ENCODE measurements around the gene WFDC2.

Gene WFDC2

DNA sequence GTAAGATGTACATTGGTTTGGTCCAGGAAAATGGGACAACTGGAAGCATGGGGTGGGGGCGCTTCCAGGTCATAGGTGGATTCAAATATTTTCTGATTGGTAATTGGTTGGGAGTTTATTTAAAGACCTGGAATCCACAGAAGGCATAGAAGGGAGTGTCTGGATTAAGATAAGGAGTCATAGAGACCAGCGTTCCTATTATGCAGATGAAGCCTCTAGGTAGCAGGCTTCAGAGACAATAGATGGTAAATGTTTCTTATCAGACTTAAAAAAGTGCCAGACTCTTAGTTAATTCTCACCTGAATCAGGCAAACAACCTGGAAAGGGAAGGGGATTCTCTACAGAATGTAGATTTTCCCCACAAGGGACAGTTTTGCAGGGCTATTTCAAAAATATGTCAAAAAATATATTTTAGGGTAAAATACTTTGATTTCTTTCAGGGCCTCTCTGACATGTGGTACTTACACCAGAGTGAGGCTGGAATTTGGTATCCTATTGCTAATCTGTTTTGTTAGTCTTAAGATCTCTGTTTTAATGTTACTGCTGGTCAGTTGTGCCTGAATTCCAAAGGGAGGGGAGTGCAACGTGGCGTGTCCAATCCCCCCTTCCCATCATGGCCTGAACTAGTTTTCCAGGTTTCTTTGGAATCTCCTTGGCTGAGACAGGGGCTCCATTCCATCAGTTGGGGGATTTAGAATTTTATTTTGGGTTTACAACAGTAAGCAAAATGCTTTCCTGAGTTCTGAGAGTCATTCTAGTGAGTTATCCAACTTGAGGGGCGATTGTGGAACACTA, 28.5 kb upstream of the WFDC2 start:
- no peak overlapping the region for H3K23ac ChIP-seq (ENCODE audit: low read depth, low read length, poor library complexity)
- no peak overlapping the region for H2AFZ ChIP-seq (ENCODE audit: low read length)
- no peak overlapping the region for H3K9ac ChIP-seq (ENCODE audit: low read depth, low read length, poor library complexity)
- H3K9me3 ChIP-seq (replicated peaks in 1 of 2; ENCODE audit: control insufficient read depth in 2 of 2, insufficient read depth in 1 of 2, low read depth in 1 of 2, low read length in 2 of 2): no peaks in the 10 kb centered on the region
- H3K18ac ChIP-seq (ENCODE audit: low read length): no peak overlapping the region
- no peak overlapping the region for H3K4ac ChIP-seq (ENCODE audit: low read length)
- H3K14ac ChIP-seq (ENCODE audit: low read length): no peak overlapping the region
- H3K27me3 ChIP-seq (ENCODE audit: control insufficient read depth in 3 of 3, insufficient read depth in 3 of 3, low read depth in 1 of 3, low read length in 3 of 3): peaks cover 0 to 9% (median 0%) of the 10 kb centered on the region in 3 experiments
- H2BK15ac ChIP-seq (ENCODE audit: low read length): no peak overlapping the region
- H3K36me3 ChIP-seq (replicated peaks in 1 of 2; ENCODE audit: control insufficient read depth in 2 of 2, insufficient read depth in 2 of 2, low read length in 2 of 2): no peaks in the 10 kb centered on the region
- H3K4me2 ChIP-seq (ENCODE audit: insufficient read depth, low read length, poor library complexity, severe bottlenecking): no peak overlapping the region
- WGBS, 2 donors (ENCODE audit: extremely low coverage in 2 of 2, insufficient read length in 2 of 2, insufficient replicate concordance in 1 of 2): no CpG with 5 or more reads among the region's 5 CpGs
- H2AK5ac ChIP-seq (ENCODE audit: low read depth, low read length): no peak overlapping the region
- H2BK120ac ChIP-seq (ENCODE audit: low read depth, low read length): no peak overlapping the region
- no peaks in the 10 kb centered on the region for H3K79me1 ChIP-seq (ENCODE audit: low read depth, low read length)
- no peak overlapping the region for H3K4me3 ChIP-seq (ENCODE audit: low read length in 2 of 2)
- DNase-seq (ENCODE audit: low spot score): no peak
- no peak overlapping the region for H2BK5ac ChIP-seq (ENCODE audit: low read length)
- H4K91ac ChIP-seq (ENCODE audit: low read depth, low read length, poor library complexity): no peak overlapping the region
- no peak overlapping the region for H4K8ac ChIP-seq (ENCODE audit: low read depth, low read length)
- no peaks in the 10 kb centered on the region for H3K4me1 ChIP-seq (ENCODE audit: control insufficient read depth in 2 of 2, insufficient read depth in 1 of 2, low read depth in 1 of 2, low read length in 2 of 2)
- H2BK12ac ChIP-seq (ENCODE audit: low read length): no peak overlapping the region
- H3K27ac ChIP-seq (replicated peaks; ENCODE audit: low read length): no peak overlapping the region

DNA sequence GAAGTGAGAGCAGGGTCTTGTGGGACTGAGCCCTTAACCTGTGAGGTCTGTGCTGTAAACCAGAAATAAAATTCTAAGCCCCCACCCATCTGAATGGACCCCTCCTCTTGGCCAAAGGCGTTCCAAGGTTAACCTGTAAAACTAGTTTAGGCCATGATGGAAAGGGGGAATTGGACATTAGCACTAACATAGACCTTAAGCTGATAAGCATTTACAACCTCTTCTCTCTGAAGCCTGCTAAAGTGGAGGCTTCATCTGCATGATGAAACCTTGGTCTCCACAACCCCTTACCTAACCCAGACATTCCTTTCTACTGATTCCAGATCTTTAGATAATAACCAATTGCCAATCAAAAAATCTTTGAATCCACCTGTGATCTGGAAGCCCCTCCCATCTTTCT, 27.8 kb upstream of the WFDC2 start:
- Histone ChIP-seq H2BK15ac (ENCODE audit: low read length) (no peak overlapping the region), H3K4me2 (ENCODE audit: insufficient read depth, low read length, poor library complexity, severe bottlenecking) (no peak overlapping the region), H3K4me1 (ENCODE audit: control insufficient read depth in 2 of 2, insufficient read depth in 1 of 2, low read depth in 1 of 2, low read length in 2 of 2) (no peaks in the 10 kb centered on the region), H3K27me3 (ENCODE audit: control insufficient read depth in 3 of 3, insufficient read depth in 3 of 3, low read depth in 1 of 3, low read length in 3 of 3) (peaks cover 0 to 9% (median 0%) of the 10 kb centered on the region in 3 experiments), H3K23ac (ENCODE audit: low read depth, low read length, poor library complexity) (no peak overlapping the region), H3K18ac (ENCODE audit: low read length) (no peak overlapping the region), H3K27ac (replicated peaks; ENCODE audit: low read length) (no peak overlapping the region), H3K36me3 (replicated peaks in 1 of 2; ENCODE audit: control insufficient read depth in 2 of 2, insufficient read depth in 2 of 2, low read length in 2 of 2) (no peaks in the 10 kb centered on the region), H2BK12ac (ENCODE audit: low read length) (no peak overlapping the region), H2AK5ac (ENCODE audit: low read depth, low read length) (no peak overlapping the region), H2AFZ (ENCODE audit: low read length) (no peak overlapping the region), H2BK5ac (ENCODE audit: low read length) (no peak overlapping the region), H2BK120ac (ENCODE audit: low read depth, low read length) (no peak overlapping the region), H3K14ac (ENCODE audit: low read length) (no peak overlapping the region), H3K4ac (ENCODE audit: low read length) (no peak overlapping the region), H3K9ac (ENCODE audit: low read depth, low read length, poor library complexity) (no peak overlapping the region), H4K91ac (ENCODE audit: low read depth, low read length, poor library complexity) (no peak overlapping the region), H3K4me3 (ENCODE audit: low read length in 2 of 2) (no peak overlapping the region), H3K79me1 (ENCODE audit: low read depth, low read length) (no peaks in the 10 kb centered on the region), H4K8ac (ENCODE audit: low read depth, low read length) (no peak overlapping the region), H3K9me3 (replicated peaks in 1 of 2; ENCODE audit: control insufficient read depth in 2 of 2, insufficient read depth in 1 of 2, low read depth in 1 of 2, low read length in 2 of 2) (no peaks in the 10 kb centered on the region)
- no peak for DNase-seq (ENCODE audit: low spot score)
- no CpG with 5 or more reads among the region's 1 CpG for WGBS, 2 donors (ENCODE audit: extremely low coverage in 2 of 2, insufficient read length in 2 of 2, insufficient replicate concordance in 1 of 2)

DNA sequence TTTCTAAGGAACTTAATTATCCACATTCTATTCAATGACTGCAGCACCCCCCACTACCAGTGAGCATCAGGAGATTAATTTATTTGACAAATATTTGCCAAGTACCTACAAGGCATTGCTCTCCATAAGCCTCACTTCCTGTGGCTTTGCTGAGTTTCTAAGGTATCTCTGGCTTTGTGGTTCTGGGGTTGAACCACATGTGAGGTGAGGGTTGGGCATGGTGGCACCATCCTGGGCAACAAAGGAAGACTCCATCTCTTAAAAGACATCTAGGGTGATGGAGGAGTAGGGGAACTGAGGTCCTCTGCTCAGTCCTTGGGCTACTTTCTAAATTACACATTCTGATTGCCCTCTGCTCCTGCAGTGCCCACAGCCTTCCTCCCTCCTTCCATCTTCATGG, 25.5 kb upstream of the WFDC2 start:
- no peak overlapping the region for H2BK15ac ChIP-seq (ENCODE audit: low read length)
- no peak for DNase-seq (ENCODE audit: low spot score)
- no peak overlapping the region for H2AFZ ChIP-seq (ENCODE audit: low read length)
- H3K4me2 ChIP-seq (ENCODE audit: insufficient read depth, low read length, poor library complexity, severe bottlenecking): no peak overlapping the region
- H3K18ac ChIP-seq (ENCODE audit: low read length): no peak overlapping the region
- H3K4me3 ChIP-seq (ENCODE audit: low read length in 2 of 2): no peak overlapping the region
- H3K9me3 ChIP-seq (replicated peaks in 1 of 2; ENCODE audit: control insufficient read depth in 2 of 2, insufficient read depth in 1 of 2, low read depth in 1 of 2, low read length in 2 of 2): no peaks in the 10 kb centered on the region
- peaks cover 0 to 9% (median 0%) of the 10 kb centered on the region in 3 experiments for H3K27me3 ChIP-seq (ENCODE audit: control insufficient read depth in 3 of 3, insufficient read depth in 3 of 3, low read depth in 1 of 3, low read length in 3 of 3)
- no peak overlapping the region for H3K9ac ChIP-seq (ENCODE audit: low read depth, low read length, poor library complexity)
- no peak overlapping the region for H3K4ac ChIP-seq (ENCODE audit: low read length)
- no peak overlapping the region for H2AK5ac ChIP-seq (ENCODE audit: low read depth, low read length)
- H3K79me1 ChIP-seq (ENCODE audit: low read depth, low read length): no peaks in the 10 kb centered on the region
- no peaks in the 10 kb centered on the region for H3K36me3 ChIP-seq (replicated peaks in 1 of 2; ENCODE audit: control insufficient read depth in 2 of 2, insufficient read depth in 2 of 2, low read length in 2 of 2)
- H3K27ac ChIP-seq (replicated peaks; ENCODE audit: low read length): no peak overlapping the region
- H4K8ac ChIP-seq (ENCODE audit: low read depth, low read length): no peak overlapping the region
- H3K23ac ChIP-seq (ENCODE audit: low read depth, low read length, poor library complexity): no peak overlapping the region
- no peak overlapping the region for H2BK120ac ChIP-seq (ENCODE audit: low read depth, low read length)
- H4K91ac ChIP-seq (ENCODE audit: low read depth, low read length, poor library complexity): no peak overlapping the region
- no peak overlapping the region for H2BK12ac ChIP-seq (ENCODE audit: low read length)
- H3K4me1 ChIP-seq (ENCODE audit: control insufficient read depth in 2 of 2, insufficient read depth in 1 of 2, low read depth in 1 of 2, low read length in 2 of 2): no peaks in the 10 kb centered on the region
- no peak overlapping the region for H2BK5ac ChIP-seq (ENCODE audit: low read length)
- H3K14ac ChIP-seq (ENCODE audit: low read length): no peak overlapping the region

DNA sequence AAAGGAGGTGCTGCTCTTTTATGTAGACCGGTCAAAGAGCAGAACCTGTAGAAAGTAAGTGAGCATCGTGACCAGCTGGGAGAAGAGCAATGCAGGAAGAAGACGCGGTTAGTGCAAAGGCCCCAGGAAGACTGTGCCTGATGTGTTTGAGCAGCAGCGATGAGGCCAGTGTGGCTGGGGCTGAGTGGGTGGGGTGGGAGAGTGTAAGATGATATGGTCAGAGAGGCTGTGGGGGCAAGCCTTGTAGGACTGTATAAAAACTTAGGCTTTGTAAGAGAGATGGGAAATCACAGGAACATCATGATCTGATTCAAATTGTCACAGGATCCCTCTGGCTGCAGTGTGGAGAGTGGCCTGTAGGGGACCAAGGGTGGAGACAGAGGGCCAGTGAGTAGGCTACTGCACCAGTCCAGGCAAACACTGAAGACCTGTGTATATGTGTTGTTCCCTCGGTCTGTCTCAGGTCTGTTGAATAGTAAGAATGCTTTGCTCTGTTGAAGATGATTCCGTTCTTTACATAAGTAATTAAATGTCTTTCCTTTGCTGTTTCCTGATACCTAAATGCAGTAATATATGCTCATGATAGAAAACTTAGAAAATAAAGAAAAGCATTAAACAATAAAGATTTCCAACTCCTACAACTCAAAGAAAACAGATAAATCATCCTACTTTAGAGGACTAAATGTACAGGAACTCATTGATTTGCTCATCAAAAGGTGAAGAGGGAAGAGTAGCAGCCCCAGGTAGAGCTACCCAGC, 23.6 kb upstream of the WFDC2 start:
- Histone ChIP-seq H3K4me2 (ENCODE audit: insufficient read depth, low read length, poor library complexity, severe bottlenecking) (no peak overlapping the region), H3K4me1 (ENCODE audit: control insufficient read depth in 2 of 2, insufficient read depth in 1 of 2, low read depth in 1 of 2, low read length in 2 of 2) (peaks cover 0 to 2% of the 10 kb centered on the region in 2 donors), H2AFZ (ENCODE audit: low read length) (no peak overlapping the region), H3K27me3 (ENCODE audit: control insufficient read depth in 3 of 3, insufficient read depth in 3 of 3, low read depth in 1 of 3, low read length in 3 of 3) (peaks cover 0 to 9% (median 0%) of the 10 kb centered on the region in 3 experiments), H3K9ac (ENCODE audit: low read depth, low read length, poor library complexity) (no peak overlapping the region), H3K4me3 (ENCODE audit: low read length in 2 of 2) (no peak overlapping the region), H2AK5ac (ENCODE audit: low read depth, low read length) (no peak overlapping the region), H3K9me3 (replicated peaks in 1 of 2; ENCODE audit: control insufficient read depth in 2 of 2, insufficient read depth in 1 of 2, low read depth in 1 of 2, low read length in 2 of 2) (no peaks in the 10 kb centered on the region), H4K91ac (ENCODE audit: low read depth, low read length, poor library complexity) (no peak overlapping the region), H3K4ac (ENCODE audit: low read length) (no peak overlapping the region), H2BK15ac (ENCODE audit: low read length) (no peak overlapping the region), H3K14ac (ENCODE audit: low read length) (no peak overlapping the region), H4K8ac (ENCODE audit: low read depth, low read length) (no peak overlapping the region), H3K23ac (ENCODE audit: low read depth, low read length, poor library complexity) (no peak overlapping the region), H3K79me1 (ENCODE audit: low read depth, low read length) (no peaks in the 10 kb centered on the region), H3K36me3 (replicated peaks in 1 of 2; ENCODE audit: control insufficient read depth in 2 of 2, insufficient read depth in 2 of 2, low read length in 2 of 2) (no peaks in the 10 kb centered on the region), H3K27ac (replicated peaks; ENCODE audit: low read length) (no peak overlapping the region), H2BK5ac (ENCODE audit: low read length) (no peak overlapping the region), H2BK120ac (ENCODE audit: low read depth, low read length) (no peak overlapping the region), H3K18ac (ENCODE audit: low read length) (no peak overlapping the region), H2BK12ac (ENCODE audit: low read length) (no peak overlapping the region)
- WGBS, 2 donors (ENCODE audit: extremely low coverage in 2 of 2, insufficient read length in 2 of 2, insufficient replicate concordance in 1 of 2): no CpG with 5 or more reads among the region's 7 CpGs
- no peak for DNase-seq (ENCODE audit: low spot score)

All from neuronal stem cell (in vitro differentiated cells).